ENCODE measurements around the gene CHRDL1. TPM values are rescaled to one million over a fixed set of nuclear protein-coding genes. Genes with fewer than 3 reads are reported as not detected.
A peak's percentile ranks its signal among the peaks of the same experiment; 100 is the strongest.

Gene CHRDL1
- total RNA-seq, 1 donor from 2014 or later: 15.5 TPM

DNA sequence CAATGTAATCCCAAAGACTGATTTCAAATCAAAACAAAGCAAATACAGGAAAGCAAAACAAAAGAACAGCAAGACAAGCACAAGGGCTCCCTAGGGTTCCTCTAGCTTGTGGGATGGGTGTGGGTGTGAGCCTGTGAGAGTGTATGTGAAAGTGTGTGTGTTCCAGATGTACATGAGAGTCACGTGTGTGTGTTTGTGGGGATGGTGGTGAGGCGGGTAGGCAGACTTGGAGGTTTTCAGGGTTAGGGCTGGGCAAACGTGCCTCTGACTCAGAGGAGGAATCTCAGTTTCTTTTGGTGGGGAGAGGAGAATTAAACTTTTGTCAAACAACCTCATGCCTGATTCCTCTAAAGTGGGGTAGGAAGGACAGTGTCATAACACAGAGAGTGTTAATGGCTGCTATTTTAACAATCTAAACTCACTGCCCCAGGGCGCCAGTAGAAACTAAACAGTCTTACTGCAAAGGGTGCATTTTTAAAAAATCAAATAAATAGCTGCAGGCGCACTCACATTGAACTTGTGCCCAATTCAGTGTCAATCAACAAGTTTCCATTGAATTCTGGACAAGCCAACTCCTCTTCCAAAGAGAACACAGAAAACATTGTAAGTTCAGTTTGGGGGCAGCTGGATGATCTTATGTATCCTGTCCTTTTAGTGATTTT is 51.8 kb downstream of the CHRDL1 start:
- H3K4me2 ChIP-seq: no peak overlapping the region
- H3K9me3 ChIP-seq (ENCODE audit: low read depth): peaks cover 3% of the 10 kb centered on the region
- H3K9ac ChIP-seq: no peak overlapping the region
- Mint-ChIP-seq H3K4me1 (peaks cover 10% of the 10 kb centered on the region), H3K4me3 (no peak overlapping the region), H3K9me3 (peaks cover 4% of the 10 kb centered on the region), H3K27ac (peak overlapping the region; percentile 58), H3K36me3 (no peaks in the 10 kb centered on the region), H3K27me3 (ENCODE audit: insufficient read depth, low read depth) (no peaks in the 10 kb centered on the region)
- no peaks in the 10 kb centered on the region for H3K79me2 ChIP-seq (ENCODE audit: low read depth)
- TF ChIP-seq EZH2phosphoT487 (IDR thresholded peaks at IDR 0.05): no peak
- TF ChIP-seq EZH2 (IDR thresholded peaks at IDR 0.05): no peak
- TF ChIP-seq, protein P1, sequence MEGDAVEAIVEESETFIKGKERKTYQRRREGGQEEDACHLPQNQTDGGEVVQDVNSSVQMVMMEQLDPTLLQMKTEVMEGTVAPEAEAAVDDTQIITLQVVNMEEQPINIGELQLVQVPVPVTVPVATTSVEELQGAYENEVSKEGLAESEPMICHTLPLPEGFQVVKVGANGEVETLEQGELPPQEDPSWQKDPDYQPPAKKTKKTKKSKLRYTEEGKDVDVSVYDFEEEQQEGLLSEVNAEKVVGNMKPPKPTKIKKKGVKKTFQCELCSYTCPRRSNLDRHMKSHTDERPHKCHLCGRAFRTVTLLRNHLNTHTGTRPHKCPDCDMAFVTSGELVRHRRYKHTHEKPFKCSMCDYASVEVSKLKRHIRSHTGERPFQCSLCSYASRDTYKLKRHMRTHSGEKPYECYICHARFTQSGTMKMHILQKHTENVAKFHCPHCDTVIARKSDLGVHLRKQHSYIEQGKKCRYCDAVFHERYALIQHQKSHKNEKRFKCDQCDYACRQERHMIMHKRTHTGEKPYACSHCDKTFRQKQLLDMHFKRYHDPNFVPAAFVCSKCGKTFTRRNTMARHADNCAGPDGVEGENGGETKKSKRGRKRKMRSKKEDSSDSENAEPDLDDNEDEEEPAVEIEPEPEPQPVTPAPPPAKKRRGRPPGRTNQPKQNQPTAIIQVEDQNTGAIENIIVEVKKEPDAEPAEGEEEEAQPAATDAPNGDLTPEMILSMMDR (IDR thresholded peaks at IDR 0.05): no peak
- H3K27ac ChIP-seq: no peak overlapping the region
- no peak for DNase-seq (ENCODE audit: low spot score)
- H3K27me3 ChIP-seq: no peaks in the 10 kb centered on the region
- no peak overlapping the region for H3K4me3 ChIP-seq
- no peaks in the 10 kb centered on the region for H3K36me3 ChIP-seq
- H2AFZ ChIP-seq (replicated peaks): no peak overlapping the region
- no peaks in the 10 kb centered on the region for H4K20me1 ChIP-seq (ENCODE audit: low read depth)
- no peaks in the 10 kb centered on the region for H3F3A ChIP-seq (ENCODE audit: low read depth)
- no peaks in the 10 kb centered on the region for H3K4me1 ChIP-seq

DNA sequence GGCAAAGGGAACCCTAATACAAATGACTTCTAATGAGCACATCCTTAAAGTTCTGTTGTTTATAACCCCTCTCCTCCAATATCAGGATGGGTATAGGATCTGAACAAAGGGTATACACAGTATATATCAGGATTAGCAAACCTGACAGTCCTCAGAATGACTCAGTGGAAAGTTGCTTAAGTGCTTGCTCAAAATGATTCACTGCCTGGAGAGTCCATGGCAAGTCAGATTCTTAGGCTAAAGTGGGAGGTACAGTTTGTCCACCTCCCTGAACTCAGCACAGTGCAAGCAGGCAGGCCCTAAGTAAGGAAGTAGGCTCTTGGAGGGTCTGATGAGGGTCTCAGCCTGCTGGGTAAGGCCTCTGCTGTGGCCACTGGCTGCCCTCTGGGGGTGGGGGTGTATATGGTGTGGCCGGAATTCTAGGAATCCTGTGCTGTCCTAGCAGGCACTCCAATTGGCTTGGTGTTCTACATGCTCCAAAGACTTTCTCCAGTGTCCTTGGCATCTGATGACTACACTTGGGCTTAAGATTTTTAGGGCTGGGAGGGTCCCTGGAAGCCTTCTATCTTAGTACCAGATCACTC is 54.3 kb downstream of the CHRDL1 start:
- Histone ChIP-seq H4K20me1 (ENCODE audit: low read depth) (no peaks in the 10 kb centered on the region), H3K4me3 (no peak overlapping the region), H3K36me3 (no peaks in the 10 kb centered on the region), H3K4me1 (no peaks in the 10 kb centered on the region), H3K27ac (no peak overlapping the region), H3F3A (ENCODE audit: low read depth) (no peaks in the 10 kb centered on the region), H3K4me2 (no peak overlapping the region), H3K9me3 (ENCODE audit: low read depth) (peaks cover 3% of the 10 kb centered on the region), H3K27me3 (no peaks in the 10 kb centered on the region), H3K79me2 (ENCODE audit: low read depth) (no peaks in the 10 kb centered on the region), H3K9ac (no peak overlapping the region), H2AFZ (replicated peaks) (no peak overlapping the region)
- Mint-ChIP-seq H3K27ac (no peak overlapping the region), H3K4me3 (no peak overlapping the region), H3K36me3 (peaks cover 2% of the 10 kb centered on the region), H3K27me3 (ENCODE audit: insufficient read depth, low read depth) (no peaks in the 10 kb centered on the region), H3K9me3 (peaks cover 4% of the 10 kb centered on the region), H3K4me1 (peaks cover 10% of the 10 kb centered on the region)
- DNase-seq (ENCODE audit: low spot score): no peak
- TF ChIP-seq EZH2 (IDR thresholded peaks at IDR 0.05) (no peak), EZH2phosphoT487 (IDR thresholded peaks at IDR 0.05) (no peak)
- TF ChIP-seq, protein P1 (IDR thresholded peaks at IDR 0.05): no peak

DNA sequence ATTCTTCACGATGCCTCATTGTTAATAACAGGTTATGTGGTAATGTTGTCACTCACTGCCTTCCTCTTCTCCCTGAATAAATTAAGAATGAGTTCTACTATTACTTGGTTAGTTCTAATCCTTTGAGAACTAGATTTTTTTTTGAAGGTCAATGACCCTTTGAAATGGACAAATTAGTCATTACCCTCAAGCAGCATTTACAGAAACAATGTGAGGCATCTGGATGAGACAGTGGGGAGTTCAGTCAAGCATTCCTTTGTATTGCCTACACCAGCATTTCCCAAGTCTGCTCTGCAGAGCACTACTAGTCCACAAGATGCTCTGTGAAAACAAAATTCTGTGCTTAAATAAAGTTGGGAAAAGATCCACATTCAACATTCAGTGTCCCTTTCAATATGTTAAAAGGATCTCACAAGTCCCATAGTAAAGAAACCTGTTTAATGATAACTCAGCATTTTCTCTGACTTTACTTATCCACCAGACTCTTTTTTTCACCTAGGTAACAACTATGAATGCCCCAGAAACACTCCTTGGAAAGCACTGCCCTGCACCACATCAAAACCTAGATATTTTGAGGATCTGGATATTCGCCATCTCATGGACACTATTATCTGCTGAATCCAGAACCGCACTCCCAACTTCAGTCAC is 60.6 kb downstream of the CHRDL1 start:
- no peaks in the 10 kb centered on the region for H4K20me1 ChIP-seq (ENCODE audit: low read depth)
- no peaks in the 10 kb centered on the region for H3K36me3 ChIP-seq
- Mint-ChIP-seq H3K36me3 (peaks cover 2% of the 10 kb centered on the region), H3K27ac (no peak overlapping the region), H3K4me3 (no peak overlapping the region), H3K9me3 (peaks cover 4% of the 10 kb centered on the region), H3K4me1 (peaks cover 29% of the 10 kb centered on the region), H3K27me3 (ENCODE audit: insufficient read depth, low read depth) (no peaks in the 10 kb centered on the region)
- no peaks in the 10 kb centered on the region for H3F3A ChIP-seq (ENCODE audit: low read depth)
- H3K9ac ChIP-seq: no peak overlapping the region
- H2AFZ ChIP-seq (replicated peaks): no peak overlapping the region
- H3K27me3 ChIP-seq: no peaks in the 10 kb centered on the region
- no peaks in the 10 kb centered on the region for H3K9me3 ChIP-seq (ENCODE audit: low read depth)
- H3K4me3 ChIP-seq: no peak overlapping the region
- H3K27ac ChIP-seq: no peak overlapping the region
- peaks cover 6% of the 10 kb centered on the region for H3K4me1 ChIP-seq
- H3K79me2 ChIP-seq (ENCODE audit: low read depth): no peaks in the 10 kb centered on the region
- peak; percentile 29 for DNase-seq (ENCODE audit: low spot score)
- no peak overlapping the region for H3K4me2 ChIP-seq
- TF ChIP-seq, protein P1 (IDR thresholded peaks at IDR 0.05): no peak
- TF ChIP-seq EZH2phosphoT487 (IDR thresholded peaks at IDR 0.05): no peak
- TF ChIP-seq EZH2 (IDR thresholded peaks at IDR 0.05): no peak
